Osteocyte (in vitro differentiated cells): ENCODE measurements around the gene STX1A. TPM values are rescaled to one million over a fixed set of nuclear protein-coding genes. Genes with fewer than 3 reads are reported as not detected.

ENCODE experiments used
- DNase-seq: peaks from one replicate; pipeline ENCODE4 v3.0.0; 2021; ENCODE audit warnings: mixed read lengths; ENCODE audit not compliant: unreplicated experiment; ENCODE audit errors: extremely low spot score
- H3K27ac Mint-ChIP-seq: one replicate; pipeline ENCODE4 v1.8.0; 2021; ENCODE audit warnings: mild to moderate bottlenecking, mixed read lengths; ENCODE audit not compliant: unreplicated experiment
- H3K27me3 Mint-ChIP-seq: one replicate; pipeline ENCODE4 v1.8.0; 2021; ENCODE audit warnings: mixed read lengths; ENCODE audit not compliant: unreplicated experiment
- H3K36me3 Mint-ChIP-seq: one replicate; pipeline ENCODE4 v1.8.0; 2021; ENCODE audit warnings: mixed read lengths; ENCODE audit not compliant: unreplicated experiment
- H3K4me1 Mint-ChIP-seq: one replicate; pipeline ENCODE4 v1.8.0; 2021; ENCODE audit warnings: mixed read lengths; ENCODE audit not compliant: unreplicated experiment
- H3K4me3 Mint-ChIP-seq: one replicate; pipeline ENCODE4 v1.8.0; 2021; ENCODE audit warnings: mild to moderate bottlenecking, moderate library complexity, mixed read lengths; ENCODE audit not compliant: unreplicated experiment
- H3K9me3 Mint-ChIP-seq: one replicate; pipeline ENCODE4 v1.8.0; 2021; ENCODE audit warnings: mixed read lengths; ENCODE audit not compliant: unreplicated experiment
- CTCF ChIP-seq: fragments of 200-600 bp; sonication (generic); IDR thresholded peaks from 2 replicates; pipeline ENCODE4 v1.5.0; 2021; ENCODE audit warnings: antibody characterized with exemption, mild to moderate bottlenecking, moderate library complexity
- total RNA-seq: library from RNA; stranded (reverse); gene quantifications from 2 replicates; pipeline ENCODE4 v1.2.1, GENCODE V29; 2021

The STX1A gene
- total RNA-seq, 1 donor from 2014 or later, result 24.0 TPM

DNA sequence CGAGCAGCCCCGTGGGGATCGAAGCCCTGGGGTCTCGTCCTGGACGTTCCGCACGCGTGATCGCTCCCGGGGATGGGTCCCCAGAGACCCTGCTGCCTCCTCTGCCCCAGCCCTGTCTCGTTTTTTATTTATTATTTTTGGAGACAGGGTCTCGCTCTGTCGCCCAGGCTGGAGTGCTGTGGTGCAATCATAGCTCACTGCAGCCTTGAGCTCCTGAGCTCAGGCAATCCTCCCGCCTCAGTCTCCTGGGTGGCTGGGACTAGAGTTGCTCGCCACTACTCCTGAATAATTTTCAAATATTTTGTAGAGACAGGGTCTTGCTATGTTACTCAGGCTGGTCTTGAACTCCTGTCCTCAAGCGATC, 319 bp upstream of the STX1A start:
- Mint-ChIP-seq H3K27me3 (no peaks in the 10 kb centered on the region), H3K4me1 (peaks cover 55% of the 10 kb centered on the region), H3K36me3 (no peaks in the 10 kb centered on the region), H3K4me3 (peak overlapping the region; percentile 64), H3K27ac (peak overlapping the region; percentile 43), H3K9me3 (no peaks in the 10 kb centered on the region)
- no peak for DNase-seq
- TF ChIP-seq CTCF, result no peak

DNA sequence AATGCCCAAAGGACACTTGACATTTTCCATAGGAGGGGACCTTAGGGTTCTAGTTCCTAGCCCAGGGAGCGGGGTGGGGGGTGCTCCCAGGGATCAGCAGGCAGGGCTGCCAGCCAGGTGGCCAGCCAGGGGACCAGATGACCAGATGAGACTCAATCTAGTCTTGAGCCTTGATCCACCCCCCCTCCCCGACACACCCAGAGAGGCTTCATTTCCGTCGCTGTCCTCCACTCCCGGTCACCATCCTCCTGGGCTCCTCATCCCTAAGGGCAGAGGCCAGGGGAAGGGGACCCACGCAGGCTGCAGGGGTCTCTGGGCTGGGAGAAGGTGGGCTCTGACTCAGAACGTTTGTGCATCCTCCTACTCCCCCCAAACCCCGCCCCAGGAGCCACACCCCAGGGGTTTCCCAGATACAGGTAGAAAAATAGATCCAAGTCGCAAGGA, 1.0 kb downstream of the STX1A start:
- Mint-ChIP-seq H3K36me3 (no peaks in the 10 kb centered on the region), H3K27me3 (no peaks in the 10 kb centered on the region), H3K27ac (peak overlapping the region; percentile 84), H3K9me3 (no peaks in the 10 kb centered on the region), H3K4me3 (peak overlapping the region; percentile 81), H3K4me1 (peaks cover 55% of the 10 kb centered on the region)
- DNase-seq, result no peak
- no peak for TF ChIP-seq CTCF

GRCh38 chr7:73717991-73718405, 1.5 kb downstream of the STX1A start:
- peaks cover under 1% of the 10 kb centered on the region for H3K36me3 Mint-ChIP-seq
- no peak for DNase-seq

DNA sequence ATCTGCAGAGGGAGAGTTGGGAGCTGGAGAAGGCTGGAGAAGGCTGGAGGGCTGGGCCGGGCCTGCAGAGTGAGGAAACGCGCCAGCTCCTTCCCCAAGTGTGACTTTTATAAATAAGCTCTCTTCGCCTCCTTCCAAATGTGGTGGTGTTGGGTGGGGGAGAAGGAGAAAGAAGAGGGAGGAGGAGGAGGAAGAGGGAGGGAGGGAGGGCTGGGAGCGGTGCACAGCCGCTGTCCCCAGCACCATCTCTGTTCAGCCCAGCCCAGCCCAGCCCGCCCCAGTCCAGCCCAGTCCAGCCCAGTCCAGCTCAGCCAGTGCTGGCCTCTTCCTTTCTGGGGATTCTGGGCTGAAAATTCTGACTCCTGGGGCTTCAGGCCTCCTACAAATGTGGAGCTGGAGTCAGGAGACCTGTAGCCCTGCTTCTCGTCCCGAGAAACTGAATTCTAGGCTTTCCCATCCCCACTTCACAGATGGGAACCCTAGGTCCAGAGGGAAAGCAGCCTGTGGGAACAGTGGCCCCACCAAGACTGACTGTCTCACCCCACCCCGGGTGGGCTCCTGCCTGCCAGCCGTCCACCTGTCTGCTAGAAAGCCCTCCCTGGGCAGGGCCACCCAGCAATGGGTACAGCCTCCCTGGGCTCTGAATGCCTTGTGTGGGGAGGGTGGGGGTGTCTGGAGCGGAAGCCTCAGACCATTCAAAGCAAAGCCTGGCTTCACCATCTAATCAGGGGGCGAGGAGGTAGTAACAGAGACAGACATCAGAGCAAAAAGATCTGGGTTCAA, 2.3 kb downstream of the STX1A start:
- no peak for TF ChIP-seq CTCF
- Mint-ChIP-seq H3K27me3 (no peaks in the 10 kb centered on the region), H3K4me1 (peaks cover 58% of the 10 kb centered on the region), H3K27ac (peak overlapping the region; percentile 84), H3K9me3 (no peaks in the 10 kb centered on the region), H3K36me3 (peaks cover 7% of the 10 kb centered on the region), H3K4me3 (peak overlapping the region; percentile 81)
- no peak for DNase-seq

More at GRCh38 chr7:73717991-73718405, 1.5 kb downstream of the STX1A start:
- H3K4me1 Mint-ChIP-seq, result peaks cover 55% of the 10 kb centered on the region
- H3K27me3 Mint-ChIP-seq, result no peaks in the 10 kb centered on the region
- no peaks in the 10 kb centered on the region for H3K9me3 Mint-ChIP-seq
- peak overlapping the region; percentile 81 for H3K4me3 Mint-ChIP-seq
- H3K27ac Mint-ChIP-seq, result peak overlapping the region; percentile 84
- TF ChIP-seq CTCF, result no peak

DNA sequence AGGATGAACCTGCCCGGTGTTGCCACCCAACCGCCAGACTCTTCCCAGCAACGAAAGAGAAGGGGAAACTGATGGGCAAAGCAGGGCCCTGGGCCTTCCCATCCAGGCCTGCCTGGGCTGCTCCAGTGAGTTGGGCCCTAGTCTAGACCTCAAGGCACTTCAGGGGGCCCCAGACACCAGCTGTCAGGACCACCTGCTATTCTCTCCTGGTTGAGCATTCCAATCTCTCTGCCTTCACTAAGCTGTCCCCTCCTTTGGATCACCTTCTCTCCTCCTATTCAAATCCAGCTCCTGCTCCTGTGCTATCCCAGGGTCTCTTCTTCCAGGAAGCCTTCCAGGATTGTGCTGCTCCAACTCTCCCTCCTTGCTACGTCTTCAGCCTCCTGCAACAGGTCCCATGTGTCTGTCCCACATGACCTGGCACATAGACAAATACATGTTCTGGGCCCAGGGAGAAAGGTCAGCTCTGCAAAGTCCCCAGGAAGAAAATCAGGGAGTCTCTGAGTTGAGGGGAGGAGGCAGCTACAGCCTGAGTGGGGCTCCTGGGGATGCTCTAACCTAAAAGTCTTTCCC, 3.1 kb downstream of the STX1A start:
- Mint-ChIP-seq H3K4me1 (peaks cover 59% of the 10 kb centered on the region), H3K9me3 (no peaks in the 10 kb centered on the region), H3K4me3 (no peak overlapping the region), H3K27me3 (no peaks in the 10 kb centered on the region), H3K36me3 (peaks cover 9% of the 10 kb centered on the region), H3K27ac (peak overlapping the region; percentile 80)
- DNase-seq, result no peak
- no peak for TF ChIP-seq CTCF
